Superior temporal gyrus (tissue), 1 donor: ENCODE measurements around the gene GBF1.

Experiments used
- DNase-seq: peaks from one replicate; pipeline ENCODE4 v3.0.0-alpha.2; 2016; ENCODE audit errors: extremely low spot score

Gene GBF1

GRCh38 chr10:102422545-102423129, 177.3 kb downstream of the GBF1 start:
- DNase-seq = peak; percentile 77

GRCh38 chr10:102423372-102423968, 178.1 kb downstream of the GBF1 start:
- DNase-seq = no peak

- DNase-seq = no peak
Observed at GRCh38 chr10:102424145-102424544, 178.8 kb downstream of the GBF1 start.

GRCh38 chr10:102424916-102425315, 179.6 kb downstream of the GBF1 start:
- no peak for DNase-seq

GRCh38 chr10:102425444-102425843, 180.1 kb downstream of the GBF1 start:
- no peak for DNase-seq

GRCh38 chr10:102426803-102427287, 181.5 kb downstream of the GBF1 start:
- DNase-seq = no peak

GRCh38 chr10:102429468-102429867, 184.1 kb downstream of the GBF1 start:
- no peak for DNase-seq

GRCh38 chr10:102431452-102432124, 186.3 kb downstream of the GBF1 start:
- no peak for DNase-seq
